H7 (cell line): ENCODE measurements around the gene GOLGA8J. TPM values are rescaled to one million over a fixed set of nuclear protein-coding genes. Genes with fewer than 3 reads are reported as not detected.

Experiments used
- total RNA-seq: library from RNA; depleted of rRNA; stranded (reverse); fragments of >200 nt; shearing (Covaris generic); gene quantifications from 2 replicates; pipeline ENCODE4 v1.2.3, GENCODE V29; 2014; rRNA removed

GOLGA8J gene
- total RNA-seq, 1 experiment from 2014 or later: 0.24 TPM

Other genes starting within 250 kb of the GOLGA8J start
- 0.35 and 1.1 TPM in 2 replicates for gene GOLGA8T, start 52.1 kb downstream of the GOLGA8J start, total RNA-seq